AG04449 (cell line): ENCODE data around the gene MITD1.
A peak's percentile ranks its signal among the peaks of the same experiment; 100 is the strongest.

Experiments
- CTCF ChIA-PET: fragments of 350-600 bp; formaldehyde crosslinking; extraction: SDS; loops from one replicate; lab custom pipeline; 2021; ENCODE audit warnings: antibody characterized with exemption; lab: Yijun Ruan, JAX
- POLR2A ChIA-PET: fragments of 400-600, 350-600 bp; formaldehyde crosslinking; extraction: SDS; loops from one replicate; lab custom pipeline; 2020; ENCODE audit warnings: antibody characterized with exemption, inconsistent platforms; lab: Yijun Ruan, JAX
- DNase-seq: peaks from one replicate; pipeline ENCODE4 v3.0.0-alpha.2; 2010; ENCODE audit warnings: low read depth, low spot score
- H3K4me3 ChIP-seq: 2 replicates; pipeline ENCODE4 v1.5.1; 2011; ENCODE audit warnings: low read depth, mild to moderate bottlenecking, control low read depth, low read length
- CTCF ChIP-seq: IDR thresholded peaks from one replicate; pipeline ENCODE4 v1.5.1; 2011; ENCODE audit warnings: mild to moderate bottlenecking, moderate library complexity, low read length, control low read depth, inconsistent platforms; ENCODE audit not compliant: insufficient read depth; ENCODE audit errors: missing control alignments

MITD1 gene

DNA sequence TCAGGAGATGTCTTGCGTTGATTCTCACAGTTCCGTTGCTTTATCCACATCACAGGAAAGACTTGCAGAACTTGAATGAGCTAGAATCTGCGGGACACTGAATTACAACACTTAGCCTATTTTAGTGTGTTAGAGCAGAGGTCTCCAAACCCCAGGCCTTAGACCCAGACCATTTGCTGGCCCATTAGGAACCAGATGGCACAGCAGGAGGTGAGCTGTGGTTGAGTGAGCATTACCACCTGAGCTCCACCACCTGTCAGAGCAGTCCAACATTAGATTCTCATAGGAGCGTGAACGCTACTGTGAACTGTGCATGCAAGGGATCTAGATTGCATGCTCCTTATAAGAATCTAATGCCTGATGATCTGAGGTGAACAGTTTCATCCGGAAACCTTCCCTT is 4.0 kb upstream of the MITD1 start:
- ChIA-PET CTCF (interaction anchor here (0.6 to 1.2 kb wide), 3 partner anchors 13 to 153 kb away, joined by 3 to 4 read pairs (median 3); no protein-coding TSS in a partner anchor), POLR2A (no interaction called here)
- H3K4me3 ChIP-seq: no peak overlapping the region
- TF ChIP-seq CTCF: no peak
- no peak for DNase-seq

- no peak overlapping the region for H3K4me3 ChIP-seq
- TF ChIP-seq CTCF: no peak
- ChIA-PET POLR2A (no interaction called here), CTCF (interaction anchor here (1.9 kb wide), 1 partner anchor 153 kb away, joined by 6 read pairs; the partner anchor contains the start of genes EIF5B and TXNDC9)
- no peak for DNase-seq
Observed at GRCh38 chr2:99183025-99183424, 2.2 kb upstream of the MITD1 start.

GRCh38 chr2:99181624-99182000 is 754 bp upstream of the MITD1 start:
- H3K4me3 ChIP-seq: peak overlapping the region; percentile 99
- TF ChIP-seq CTCF: no peak
- POLR2A ChIA-PET: interaction anchor here (0.7 to 1.7 kb wide), 3 partner anchors 155 to 311 kb away, joined by 3 to 16 read pairs (median 3); partner anchors contain the start of genes EIF5B and TXNDC9
- CTCF ChIA-PET: interaction anchor here (1.3 to 1.9 kb wide), 2 partner anchors 17 to 155 kb away, joined by 3 to 6 read pairs; partner anchors contain the start of genes EIF5B and TXNDC9
- DNase-seq: no peak

DNA sequence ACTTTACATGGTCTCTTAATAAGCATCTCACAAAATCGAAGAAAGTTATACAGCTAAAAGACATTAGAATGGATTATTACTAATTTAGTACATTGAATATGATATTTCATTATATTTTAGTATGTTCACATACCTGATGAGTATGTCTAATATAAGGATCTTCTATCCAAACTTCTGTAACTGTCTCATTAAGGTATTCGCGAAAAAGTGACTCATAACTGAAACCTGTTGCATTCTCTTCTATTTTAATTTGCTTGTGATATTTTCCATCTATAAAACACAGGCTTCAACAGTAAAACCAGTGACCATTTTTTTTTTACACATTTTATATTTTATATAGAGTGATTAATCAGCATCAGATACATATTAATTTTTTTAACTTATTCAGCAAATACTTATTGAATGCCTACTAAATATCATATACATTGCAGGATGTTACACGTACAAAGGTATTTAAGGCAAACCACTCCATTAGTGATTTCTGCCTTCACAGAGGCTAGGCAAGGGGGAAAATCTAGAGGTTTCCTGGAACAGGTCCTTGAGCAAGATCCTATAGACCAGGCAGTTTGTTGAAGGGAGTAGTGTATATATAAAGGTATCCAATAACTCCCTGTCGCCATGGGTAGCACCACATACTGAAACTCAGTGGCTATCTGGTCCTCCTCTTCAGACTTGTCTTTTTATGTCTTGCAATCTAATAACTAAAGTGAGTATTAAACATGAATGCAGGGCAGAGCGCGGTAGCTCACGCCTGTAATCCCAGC is 9.3 kb downstream of the MITD1 start:
- POLR2A ChIA-PET: no interaction called here
- no peak overlapping the region for H3K4me3 ChIP-seq
- CTCF ChIA-PET: no interaction called here
- no peak for TF ChIP-seq CTCF
- DNase-seq: no peak

GRCh38 chr2:99169534-99169933 is 11.3 kb downstream of the MITD1 start:
- ChIA-PET POLR2A (no interaction called here), CTCF (interaction anchor here (0.9 kb wide), 1 partner anchor 11 kb away, joined by 4 read pairs; the partner anchor contains the start of gene MITD1)
- DNase-seq: no peak
- no peak overlapping the region for H3K4me3 ChIP-seq
- TF ChIP-seq CTCF: no peak

DNA sequence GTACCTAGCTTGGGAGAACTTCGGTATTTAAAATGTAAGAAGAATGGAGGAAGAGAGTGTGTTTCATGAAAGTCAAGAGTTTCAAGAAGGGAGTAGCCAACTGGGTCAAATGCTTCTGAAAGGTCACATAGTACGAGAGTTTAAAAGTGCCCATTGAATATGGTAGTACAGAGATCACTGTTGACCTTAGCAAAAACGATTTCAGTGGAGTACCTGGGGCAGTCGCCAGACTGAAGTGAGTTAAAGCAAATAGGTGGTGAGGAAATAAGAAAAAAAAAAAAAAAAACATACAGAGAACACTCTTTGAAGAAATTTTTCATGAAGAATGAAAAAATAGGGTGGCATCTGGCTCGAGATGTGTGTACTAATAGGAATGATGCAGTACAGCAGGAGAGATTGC is 14.6 kb downstream of the MITD1 start:
- H3K4me3 ChIP-seq: no peak overlapping the region
- DNase-seq: no peak
- CTCF ChIA-PET: interaction anchor here (0.7 to 1.7 kb wide), 2 partner anchors 14 to 1094 kb away, joined by 3 to 4 read pairs; partner anchors contain the start of gene MITD1
- POLR2A ChIA-PET: interaction anchor here (0.7 kb wide), 1 partner anchor 11 kb away, joined by 3 read pairs; the partner anchor contains the start of genes LIPT1 and TSGA10
- TF ChIP-seq CTCF: no peak
